K562 (cell line): ENCODE measurements around the gene KLF1. TPM values are rescaled to one million over a fixed set of nuclear protein-coding genes. Genes with fewer than 3 reads are reported as not detected.

Source experiments
- ATAC-seq: fragments of 200-7000 bp; cut with Tn5 transposase; 3 replicates; pipeline ENCODE4 v1.9.1; 2020; ENCODE audit warnings: moderate library complexity
- BruUV-seq: library from RNA; stranded (reverse); fragments of 400-500 nt; replicated peaks from 2 replicates; lab custom pipeline; 2021; lab: Mats Ljungman, UMichigan
- CTCF ChIA-PET: fragments of 300-600 bp; formaldehyde crosslinking; extraction: SDS; loops from one replicate; lab custom pipeline; 2021; ENCODE audit warnings: low intra/inter-chr PET ratio; lab: Yijun Ruan, JAX
- POLR2A ChIA-PET: fragments of 300-600, 350-650 bp; sonication (Branson Sonifier 250); formaldehyde crosslinking; extraction: SDS; loops from one replicate; lab custom pipeline; 2021; ENCODE audit warnings: antibody characterized with exemption, inconsistent platforms; lab: Yijun Ruan, JAX
- DNase-seq, 4 experiments: peaks; one replicate each; pipeline versions ENCODE4 v3.0.0 to v3.0.0-alpha.2; 2011 to 2018; ENCODE audit warnings: low spot score in 3 of 4, mixed read lengths in 3 of 4; ENCODE audit errors: extremely low read depth in 1 of 4
- FAIRE-seq: peaks from 2 replicates; lab custom pipeline; 2011; peaks lifted over from hg19 to GRCh38; lab: Jason Lieb, UNC
- H2AFZ ChIP-seq: 2 replicates; pipeline ENCODE4 v1.6.0; 2011; ENCODE audit warnings: low read depth, low read length, control low read depth, inconsistent platforms
- H3K27ac ChIP-seq: fragments of 200-600 bp; 3 replicates; pipeline ENCODE4 v1.8.0; 2011; ENCODE audit warnings: low read depth, mild to moderate bottlenecking, control low read depth, inconsistent platforms, low read length, moderate library complexity, mixed read lengths; ENCODE audit errors: extremely low read depth
- H3K27me3 ChIP-seq, 2 experiments: fragments of 300-600 bp in 1 of 2; 2 replicates in 1 of 2; 3 replicates in 1 of 2; pipeline versions ENCODE4 v1.6.0 to v1.8.0; 2011; ENCODE audit warnings: inconsistent platforms in 2 of 2, low read length in 2 of 2, mild to moderate bottlenecking in 1 of 2, mixed read lengths in 1 of 2, moderate library complexity in 1 of 2; ENCODE audit not compliant: control insufficient read depth in 2 of 2, insufficient read depth in 2 of 2
- H3K36me3 ChIP-seq: fragments of 300-600 bp; 3 replicates; pipeline ENCODE4 v1.8.0; 2011; ENCODE audit warnings: mild to moderate bottlenecking, low read length, inconsistent platforms; ENCODE audit not compliant: control insufficient read depth, insufficient read depth
- H3K4me1 ChIP-seq, 2 experiments: fragments of 200-600 bp in 1 of 2; replicated peaks in 1 of 2; 2 replicates in 1 of 2; 3 replicates in 1 of 2; pipeline versions ENCODE4 v1.5.1 to v1.8.0; 2011; ENCODE audit warnings: inconsistent platforms in 2 of 2, low read length in 2 of 2, mild to moderate bottlenecking in 1 of 2, mixed read lengths in 1 of 2, moderate library complexity in 1 of 2; ENCODE audit not compliant: control insufficient read depth in 2 of 2, insufficient read depth in 2 of 2
- H3K4me2 ChIP-seq: 2 replicates; pipeline ENCODE4 v1.6.1; 2011; ENCODE audit warnings: low read length, control low read depth, inconsistent platforms, mixed read lengths; ENCODE audit not compliant: insufficient read depth
- H3K4me3 ChIP-seq: fragments of 200-600 bp; sonication (generic), shearing (Covaris generic); 2 replicates; pipeline ENCODE4 v1.5.1; 2016; ENCODE audit warnings: control low read depth, inconsistent platforms
- H3K79me2 ChIP-seq: fragments of 200-600 bp; 3 replicates; pipeline ENCODE4 v1.8.0; 2011; ENCODE audit warnings: low read length, inconsistent platforms; ENCODE audit not compliant: control insufficient read depth, insufficient read depth
- H3K9ac ChIP-seq, 2 experiments: 2 replicates each; pipeline versions ENCODE4 v1.6.0 to v1.6.1; 2011; ENCODE audit warnings: low read depth in 2 of 2, low read length in 2 of 2, control low read depth in 1 of 2, inconsistent platforms in 1 of 2, mild to moderate bottlenecking in 1 of 2, mixed read lengths in 1 of 2; ENCODE audit not compliant: insufficient read depth in 1 of 2
- H3K9me1 ChIP-seq: one replicate; pipeline ENCODE4 v1.6.0; 2011; ENCODE audit warnings: inconsistent platforms, mild to moderate bottlenecking, low read length, moderate library complexity; ENCODE audit not compliant: control insufficient read depth, insufficient read depth
- H3K9me3 ChIP-seq: replicated peaks from 2 replicates; pipeline ENCODE4 v1.5.1; 2011; ENCODE audit warnings: low read depth, low read length, inconsistent platforms; ENCODE audit not compliant: control insufficient read depth, insufficient read depth
- H4K20me1 ChIP-seq: replicated peaks from 2 replicates; pipeline ENCODE4 v1.6.1; 2011; ENCODE audit warnings: low read length, inconsistent platforms, mixed read lengths; ENCODE audit not compliant: control insufficient read depth, insufficient read depth
- AFF4 ChIP-seq: sonication (generic); formaldehyde crosslinking; IDR thresholded peaks from 2 replicates; pipeline ENCODE4 v1.8.0; 2023; ENCODE audit warnings: mild to moderate bottlenecking, missing genetic modification reagents
- PBX2 ChIP-seq, 2 experiments: IDR thresholded peaks in 1 of 2; conservative IDR thresholded peaks in 1 of 2; 2 replicates each; pipeline ENCODE4 v1.6.1; 2016; ENCODE audit warnings: low read depth in 2 of 2, mild to moderate bottlenecking in 1 of 2, missing compliant biosample characterization in 1 of 2, missing genetic modification characterization in 1 of 2, moderate library complexity in 1 of 2
- SNRNP70 ChIP-seq: fragments of 200-400 bp; formaldehyde crosslinking; optimal IDR thresholded peaks from 2 replicates; pipeline ENCODE3; 2017; ENCODE audit warnings: low read depth, low read length
- ZNF778 ChIP-seq: fragments of 450-650 bp; formaldehyde crosslinking; IDR thresholded peaks from 2 replicates; pipeline ENCODE4 v1.4.0; 2020; ENCODE audit warnings: mild to moderate bottlenecking, moderate library complexity
- WGBS: fragments of 100-300 bp; shearing (Covaris generic); methylation state at CpG from one replicate; pipeline ENCODE4 v1.1.6; 2016; ENCODE audit warnings: low coverage, mixed read lengths; ENCODE audit not compliant: insufficient coverage; ENCODE audit errors: missing lambda C conversion rate; 5-methylcytosine and 5-hydroxymethylcytosine counted together
- in situ Hi-C: fragments of 300-500 bp; cut with MboI; formaldehyde crosslinking; loops from 4 replicates; pipeline ENCODE4 v1.15.0; 2018; ENCODE audit warnings: inconsistent platforms, mixed read lengths
- intact Hi-C: fragments of 100-400 bp; cut with micrococcal nuclease; formaldehyde crosslinking; loops from 2 replicates; pipeline ENCODE4 v1.14.2; 2022
- polyA plus RNA-seq, 8 experiments: library from polyadenylated mRNA; depleted of rRNA in 4 of 8; stranded (reverse) in 5 of 8; unstranded in 3 of 8; fragments of >200 nt; fragmentation: Nextera tagmentation in 2 of 8; fragmentation: Illumina TruSeq in 1 of 8; extraction: Ambion mirVana in 2 of 8; extraction: Trizol in 1 of 8; gene quantifications; 2 replicates each; pipeline versions ENCODE4 v1.2.1 to v1.2.3, GENCODE V29; 2011 to 2014; ENCODE audit warnings: inconsistent platforms in 1 of 8, missing spikeins in 1 of 8
- total RNA-seq, 7 experiments: library from RNA; depleted of rRNA in 6 of 7; stranded (reverse); fragments of >200 nt in 6 of 7; fragmentation: Illumina TruSeq in 2 of 7; extraction: Trizol in 2 of 7; gene quantifications; 2 replicates each; pipeline versions ENCODE4 v1.2.1 to v1.2.3, GENCODE V29; 2011 to 2021; ENCODE audit warnings: low replicate concordance in 1 of 7

Gene KLF1
- total and polyA plus RNA-seq, 9 of the 15 experiments (the other 6 are each of a cell fraction or from before 2014, with no cell fraction given), result 8.4 to 163 (median 47.3) TPM

GRCh38 chr19:12913851-12914690, 27.1 kb upstream of the KLF1 start:
- peak in 1 of 4 experiments; percentile 11 for DNase-seq
- no peaks in the 10 kb centered on the region for H4K20me1 ChIP-seq
- no peaks in the 10 kb centered on the region for H3K27me3 ChIP-seq
- H3K36me3 ChIP-seq, result no peaks in the 10 kb centered on the region
- BruUV-seq, result no TSS peak
- peak overlapping the region; percentile 77 for H2AFZ ChIP-seq
- FAIRE-seq, result no peak
- TF ChIP-seq SNRNP70, result no peak
- 65% methylated on average over 11 of the region's 12 CpGs for WGBS
- H3K4me2 ChIP-seq, result no peak overlapping the region; the same call in 1 of the 2 replicates
- H3K4me1 ChIP-seq, result peaks cover 17 to 22% of the 10 kb centered on the region in 2 experiments
- in situ Hi-C loops, result no loop called here
- peak; percentile 16; the same call in 2 of the 3 replicates for ATAC-seq
- peak overlapping the region; percentile 24; the same call in 1 of the 3 replicates for H3K27ac ChIP-seq
- no peak overlapping the region for H3K4me3 ChIP-seq
- no peaks in the 10 kb centered on the region for H3K9me3 ChIP-seq
- H3K79me2 ChIP-seq, result no peaks in the 10 kb centered on the region
- intact Hi-C loops, result no loop called here
- ChIA-PET CTCF (no interaction called here), POLR2A (interaction anchor here (0.7 to 2.3 kb wide), 10 partner anchors 12 to 86 kb away, joined by 3 to 7 read pairs (median 3); partner anchors contain the start of genes GCDH and KLF1)
- H3K9ac ChIP-seq, result peak overlapping the region in 1 of 2 experiments; percentile 59; a peak in 2 of 4 replicates
- H3K9me1 ChIP-seq, result no peaks in the 10 kb centered on the region

- WGBS, result 27% methylated on average over 22 of the region's 22 CpGs
- no peaks in the 10 kb centered on the region for H3K36me3 ChIP-seq
- H3K27me3 ChIP-seq, result no peaks in the 10 kb centered on the region
- in situ Hi-C loops (no loop called here), intact Hi-C loops (no loop called here)
- no peaks in the 10 kb centered on the region for H3K79me2 ChIP-seq
- H2AFZ ChIP-seq, result peak overlapping the region; percentile 77
- H3K4me1 ChIP-seq, result peaks cover 15 to 25% of the 10 kb centered on the region in 2 experiments
- peak overlapping the region; percentile 34 for H3K4me2 ChIP-seq
- H4K20me1 ChIP-seq, result no peaks in the 10 kb centered on the region
- no peak overlapping the region; the same call in 2 of the 3 replicates for H3K27ac ChIP-seq
- H3K9me3 ChIP-seq, result no peaks in the 10 kb centered on the region
- ATAC-seq, result peak; percentile 29
- no peaks in the 10 kb centered on the region for H3K9me1 ChIP-seq
- CTCF ChIA-PET, result no interaction called here
- peak in 3 of 4 experiments; percentile 18 to 24 (median 21) for DNase-seq
- FAIRE-seq, result peak; percentile 19
- H3K4me3 ChIP-seq, result no peak overlapping the region
- POLR2A ChIA-PET, result interaction anchor here (0.7 to 2.3 kb wide), 13 partner anchors 9 to 37 kb away, joined by 3 to 8 read pairs (median 3); partner anchors contain the start of genes GCDH and KLF1
- BruUV-seq, result no TSS peak
- peak overlapping the region; percentile 20 to 86; a peak in 3 of 4 replicates for H3K9ac ChIP-seq
- TF ChIP-seq ZNF778 (CRISPR knock-in tag), result no peak
- no peak for TF ChIP-seq PBX2 (CRISPR knock-in tag; IDR thresholded peaks at IDR 0.05; ENCODE audit: low read depth)
- TF ChIP-seq PBX2 (tag; conservative IDR thresholded peaks at IDR 0.05; ENCODE audit: low read depth), result peak; percentile 48
- TF ChIP-seq AFF4 (CRISPR knock-in tag), result no peak
These were observed 26.1 kb upstream of the KLF1 start for GRCh38 chr19:12913011-12913561.
